KMS-11 (cell line): ENCODE measurements around the gene DENND4A.

Source experiments
- H2AFZ ChIP-seq: fragments of 200-600 bp; sonication (generic); 2 replicates; pipeline ENCODE4 v1.6.1; 2016; ENCODE audit warnings: antibody characterized with exemption, mixed run types, low read depth
- H3K27ac ChIP-seq: fragments of 200-600 bp; sonication (generic); 2 replicates; pipeline ENCODE4 v1.6.1; 2016; ENCODE audit warnings: mild to moderate bottlenecking, mixed run types
- H3K27me3 ChIP-seq: fragments of 200-600 bp; sonication (generic); 2 replicates; pipeline ENCODE4 v1.6.1; 2017; ENCODE audit warnings: mild to moderate bottlenecking, low read depth, mixed run types, moderate library complexity; ENCODE audit not compliant: insufficient read depth
- H3K36me3 ChIP-seq: fragments of 200-600 bp; sonication (generic); 2 replicates; pipeline ENCODE4 v1.6.1; 2017; ENCODE audit warnings: mild to moderate bottlenecking, mixed run types; ENCODE audit not compliant: insufficient read depth
- H3K4me1 ChIP-seq: fragments of 200-600 bp; sonication (generic); 2 replicates; pipeline ENCODE4 v1.6.1; 2016; ENCODE audit warnings: mild to moderate bottlenecking, low read depth, mixed run types; ENCODE audit not compliant: poor library complexity, severe bottlenecking
- H3K4me2 ChIP-seq: fragments of 200-600 bp; sonication (generic); 2 replicates; pipeline ENCODE4 v1.7.0; 2016; ENCODE audit warnings: mild to moderate bottlenecking, mixed run types
- H3K4me3 ChIP-seq: fragments of 200-600 bp; sonication (generic); IDR thresholded peaks from 2 replicates; pipeline ENCODE4 v1.6.1; 2017; ENCODE audit warnings: low read depth, low read length, mixed read lengths; ENCODE audit not compliant: insufficient read depth
- H3K79me2 ChIP-seq: fragments of 200-600 bp; sonication (generic); 2 replicates; pipeline ENCODE4 v1.6.1; 2016; ENCODE audit warnings: low read depth, mixed run types; ENCODE audit not compliant: insufficient read depth
- H3K9ac ChIP-seq: fragments of 200-600 bp; sonication (generic); 2 replicates; pipeline ENCODE4 v1.6.1; 2016; ENCODE audit warnings: mild to moderate bottlenecking, mixed run types
- H4K20me1 ChIP-seq: fragments of 200-600 bp; sonication (generic); 2 replicates; pipeline ENCODE4 v1.6.1; 2016; ENCODE audit warnings: mild to moderate bottlenecking, mixed run types; ENCODE audit not compliant: insufficient read depth
- CTCF ChIP-seq: fragments of 200-600 bp; sonication (generic); conservative IDR thresholded peaks from 2 replicates; pipeline ENCODE4 v1.6.1; 2017; ENCODE audit warnings: low read depth, mild to moderate bottlenecking, antibody characterized with exemption, low read length, moderate library complexity, mixed read lengths

Gene DENND4A

GRCh38 chr15:65722191-65722590, 69.9 kb downstream of the DENND4A start:
- Histone ChIP-seq H3K4me1 (no peaks in the 10 kb centered on the region), H3K4me2 (no peak overlapping the region), H3K27ac (no peak overlapping the region), H3K27me3 (no peaks in the 10 kb centered on the region), H3K79me2 (no peaks in the 10 kb centered on the region), H3K36me3 (no peaks in the 10 kb centered on the region), H3K4me3 (no peak overlapping the region), H2AFZ (no peak overlapping the region), H3K9ac (no peak overlapping the region), H4K20me1 (no peaks in the 10 kb centered on the region)
- no peak for TF ChIP-seq CTCF

DNA sequence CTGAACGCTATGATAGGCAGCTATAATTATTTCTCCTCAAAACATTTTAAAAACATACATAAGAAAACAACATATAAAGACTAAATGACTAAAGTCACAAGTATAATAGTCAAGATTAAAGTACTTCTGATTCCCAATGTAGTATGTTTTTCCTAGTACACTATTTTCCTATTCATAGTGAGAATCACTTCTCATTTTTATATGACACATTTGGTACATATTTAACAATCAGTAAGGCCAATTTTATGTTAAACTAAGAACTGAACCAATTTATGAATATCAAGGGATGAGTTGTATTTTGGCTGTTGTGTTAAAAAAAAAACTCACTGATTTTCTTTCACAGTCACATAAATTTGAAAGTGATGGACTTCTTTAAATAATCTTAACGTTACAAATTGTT, 79.7 kb downstream of the DENND4A start:
- no peak overlapping the region for H3K27ac ChIP-seq
- H3K4me3 ChIP-seq = no peak overlapping the region

GRCh38 chr15:65695081-65695480, 97.0 kb downstream of the DENND4A start:
- no peak for TF ChIP-seq CTCF
- no peaks in the 10 kb centered on the region for H3K36me3 ChIP-seq
- no peak overlapping the region for H3K9ac ChIP-seq
- no peak overlapping the region for H2AFZ ChIP-seq
- H3K27ac ChIP-seq = no peak overlapping the region
- H3K27me3 ChIP-seq = no peaks in the 10 kb centered on the region
- H3K4me1 ChIP-seq = peaks cover 3% of the 10 kb centered on the region
- H3K4me2 ChIP-seq = no peak overlapping the region
- no peak overlapping the region for H3K4me3 ChIP-seq
- no peaks in the 10 kb centered on the region for H4K20me1 ChIP-seq
- H3K79me2 ChIP-seq = no peaks in the 10 kb centered on the region

More for the DNA sequence above, 79.7 kb downstream of the DENND4A start:
- Histone ChIP-seq H4K20me1 (no peaks in the 10 kb centered on the region), H2AFZ (no peak overlapping the region), H3K27me3 (no peaks in the 10 kb centered on the region), H3K4me2 (no peak overlapping the region), H3K9ac (no peak overlapping the region), H3K4me1 (no peaks in the 10 kb centered on the region), H3K79me2 (no peaks in the 10 kb centered on the region), H3K36me3 (no peaks in the 10 kb centered on the region)
- TF ChIP-seq CTCF = no peak

- H3K79me2 ChIP-seq = no peaks in the 10 kb centered on the region
- H3K4me2 ChIP-seq = no peak overlapping the region
- no peaks in the 10 kb centered on the region for H3K36me3 ChIP-seq
- H3K9ac ChIP-seq = no peak overlapping the region
- no peak overlapping the region for H2AFZ ChIP-seq
- no peaks in the 10 kb centered on the region for H4K20me1 ChIP-seq
- no peak for TF ChIP-seq CTCF
- no peak overlapping the region for H3K27ac ChIP-seq
- no peaks in the 10 kb centered on the region for H3K27me3 ChIP-seq
- no peak overlapping the region for H3K4me3 ChIP-seq
- H3K4me1 ChIP-seq = peaks cover 25% of the 10 kb centered on the region
These were observed 101.3 kb downstream of the DENND4A start for GRCh38 chr15:65690778-65691177.

- Histone ChIP-seq H3K27ac (no peak overlapping the region), H4K20me1 (no peaks in the 10 kb centered on the region), H3K4me3 (no peak overlapping the region), H2AFZ (no peak overlapping the region), H3K36me3 (no peaks in the 10 kb centered on the region), H3K79me2 (no peaks in the 10 kb centered on the region), H3K4me2 (no peak overlapping the region; the same call in 1 of the 2 replicates), H3K27me3 (no peaks in the 10 kb centered on the region), H3K9ac (no peak overlapping the region), H3K4me1 (peaks cover 25% of the 10 kb centered on the region)
- no peak for TF ChIP-seq CTCF
These were observed 101.9 kb downstream of the DENND4A start for GRCh38 chr15:65690173-65690572.
